CD4-positive, alpha-beta T cell treated with Interleukin-17A for 1 hour (primary cell): ENCODE data around the gene PEX7.
"Not testable (repeated sequence)": the region's sequence is repeated elsewhere in the genome, so short reads cannot be mapped to it uniquely, and the experiment has no call there.

Experiments used
- DNase-seq: peaks from one replicate; pipeline ENCODE4 v3.0.0-alpha.2; 2020

Gene PEX7

GRCh38 chr6:136956590-136957544 lies 134.5 kb downstream of the PEX7 start:
- no peak for DNase-seq

GRCh38 chr6:136958168-136958567 lies 135.8 kb downstream of the PEX7 start:
- DNase-seq, result no peak

GRCh38 chr6:136959471-136959891 lies 137.1 kb downstream of the PEX7 start:
- DNase-seq, result no peak

GRCh38 chr6:136959935-136960334 lies 137.5 kb downstream of the PEX7 start:
- not testable (repeated sequence) for DNase-seq

- no peak for DNase-seq
Measured at GRCh38 chr6:136960781-136961180, 138.4 kb downstream of the PEX7 start.

- DNase-seq, result no peak
Measured at GRCh38 chr6:136961848-136962247, 139.5 kb downstream of the PEX7 start.

- no peak for DNase-seq
Measured at GRCh38 chr6:136962661-136963060, 140.3 kb downstream of the PEX7 start.

GRCh38 chr6:136963259-136963658 lies 140.9 kb downstream of the PEX7 start:
- DNase-seq, result no peak
